AG09309 (cell line): ENCODE data around the gene EIF4G3.

Experiments used
- DNase-seq: peaks from one replicate; pipeline ENCODE4 v3.0.0-alpha.2; 2010; ENCODE audit warnings: low read depth
- H3K4me3 ChIP-seq: 2 replicates; pipeline ENCODE4 v1.5.1; 2011; ENCODE audit warnings: mild to moderate bottlenecking, low read depth, low read length, moderate library complexity; ENCODE audit not compliant: control insufficient read depth
- TF ChIP-seq, protein P1 (sequence below): IDR thresholded peaks from 2 replicates; pipeline ENCODE4 v1.5.1; 2011; ENCODE audit warnings: mild to moderate bottlenecking, low read depth, low read length, inconsistent platforms; ENCODE audit not compliant: insufficient read depth, control insufficient read depth; ENCODE audit errors: missing control alignments

EIF4G3 gene

DNA sequence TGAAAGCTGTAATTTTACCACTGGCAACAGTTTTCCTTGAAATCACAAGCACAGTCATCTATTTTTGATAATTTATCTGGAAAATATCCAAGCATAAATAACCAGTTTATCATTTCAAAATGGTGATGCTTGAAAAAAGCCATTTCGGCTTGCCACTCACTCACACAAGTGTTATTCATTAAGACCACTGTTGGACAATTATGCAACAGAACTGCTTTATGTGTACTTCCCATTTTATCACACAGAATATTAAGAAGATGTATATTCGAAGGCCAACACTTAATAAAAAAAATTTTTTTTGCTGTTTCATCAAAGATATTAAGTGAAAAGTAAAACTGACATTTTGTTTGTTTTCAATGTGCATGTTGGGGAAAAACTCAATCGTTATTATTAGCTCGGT, 62.3 kb downstream of the EIF4G3 start:
- TF ChIP-seq, protein P1, sequence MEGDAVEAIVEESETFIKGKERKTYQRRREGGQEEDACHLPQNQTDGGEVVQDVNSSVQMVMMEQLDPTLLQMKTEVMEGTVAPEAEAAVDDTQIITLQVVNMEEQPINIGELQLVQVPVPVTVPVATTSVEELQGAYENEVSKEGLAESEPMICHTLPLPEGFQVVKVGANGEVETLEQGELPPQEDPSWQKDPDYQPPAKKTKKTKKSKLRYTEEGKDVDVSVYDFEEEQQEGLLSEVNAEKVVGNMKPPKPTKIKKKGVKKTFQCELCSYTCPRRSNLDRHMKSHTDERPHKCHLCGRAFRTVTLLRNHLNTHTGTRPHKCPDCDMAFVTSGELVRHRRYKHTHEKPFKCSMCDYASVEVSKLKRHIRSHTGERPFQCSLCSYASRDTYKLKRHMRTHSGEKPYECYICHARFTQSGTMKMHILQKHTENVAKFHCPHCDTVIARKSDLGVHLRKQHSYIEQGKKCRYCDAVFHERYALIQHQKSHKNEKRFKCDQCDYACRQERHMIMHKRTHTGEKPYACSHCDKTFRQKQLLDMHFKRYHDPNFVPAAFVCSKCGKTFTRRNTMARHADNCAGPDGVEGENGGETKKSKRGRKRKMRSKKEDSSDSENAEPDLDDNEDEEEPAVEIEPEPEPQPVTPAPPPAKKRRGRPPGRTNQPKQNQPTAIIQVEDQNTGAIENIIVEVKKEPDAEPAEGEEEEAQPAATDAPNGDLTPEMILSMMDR: no peak
- DNase-seq: no peak
- no peak overlapping the region for H3K4me3 ChIP-seq

GRCh38 chr1:21110163-21110562, 66.5 kb downstream of the EIF4G3 start:
- TF ChIP-seq, protein P1: no peak
- DNase-seq: no peak
- no peak overlapping the region for H3K4me3 ChIP-seq

DNA sequence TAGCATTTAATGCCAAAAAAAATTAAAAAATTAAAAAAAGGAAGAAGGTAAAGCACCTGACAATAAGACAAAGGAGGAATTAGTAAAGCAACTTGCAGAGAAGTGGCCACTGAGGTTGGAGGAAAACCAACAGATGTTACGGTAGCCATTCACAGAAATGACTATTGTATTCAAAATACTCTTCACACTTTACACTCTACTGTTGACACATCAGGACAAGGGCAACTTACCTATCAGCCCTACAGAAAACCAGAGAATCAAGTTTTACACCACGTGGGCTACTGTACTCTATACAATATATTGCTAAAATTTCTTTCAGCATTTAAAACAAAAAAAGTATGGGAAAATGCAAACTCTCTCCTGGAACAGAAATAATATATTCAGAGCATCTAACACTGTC, 70.0 kb downstream of the EIF4G3 start:
- TF ChIP-seq, protein P1: no peak
- no peak overlapping the region for H3K4me3 ChIP-seq

GRCh38 chr1:21106238-21106637, 70.5 kb downstream of the EIF4G3 start:
- DNase-seq: no peak

More for the DNA sequence above, 70.0 kb downstream of the EIF4G3 start:
- DNase-seq: no peak

GRCh38 chr1:21105807-21106206, 70.9 kb downstream of the EIF4G3 start:
- TF ChIP-seq, protein P1: no peak
- no peak overlapping the region for H3K4me3 ChIP-seq
- no peak for DNase-seq

More at GRCh38 chr1:21106238-21106637, 70.5 kb downstream of the EIF4G3 start:
- TF ChIP-seq, protein P1: no peak
- no peak overlapping the region for H3K4me3 ChIP-seq

- DNase-seq: no peak
- no peak overlapping the region for H3K4me3 ChIP-seq
- TF ChIP-seq, protein P1: no peak
Observed at GRCh38 chr1:21104683-21105082, 72.0 kb downstream of the EIF4G3 start.

DNA sequence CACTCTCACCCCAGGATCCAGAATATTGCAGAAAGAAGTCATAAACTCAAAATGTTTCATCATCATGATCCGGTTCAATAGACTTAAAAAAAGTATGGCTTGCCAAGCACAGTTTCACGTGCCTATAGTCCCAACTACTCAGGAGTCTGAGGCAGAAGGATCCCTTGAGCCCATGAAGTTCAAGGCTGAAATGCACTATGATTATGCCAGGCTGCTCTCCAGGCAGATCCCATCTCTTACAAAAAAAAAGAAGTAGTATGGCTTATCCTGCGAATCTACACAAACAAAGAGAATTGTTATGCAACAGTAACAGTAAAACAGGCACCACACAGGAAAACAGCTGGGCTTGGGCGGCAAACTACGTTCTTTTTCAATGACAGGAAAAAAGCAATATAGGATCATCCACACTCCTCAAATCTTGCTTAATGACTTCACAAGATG, 76.2 kb downstream of the EIF4G3 start:
- H3K4me3 ChIP-seq: no peak overlapping the region
- TF ChIP-seq, protein P1: no peak
- DNase-seq: no peak
